Measurements from ENCODE around the gene FSHR. TPM values are rescaled to one million over a fixed set of nuclear protein-coding genes. Genes with fewer than 3 reads are reported as not detected.

The FSHR gene
- total RNA-seq, 4 donors from 2014 or later: not detected

DNA sequence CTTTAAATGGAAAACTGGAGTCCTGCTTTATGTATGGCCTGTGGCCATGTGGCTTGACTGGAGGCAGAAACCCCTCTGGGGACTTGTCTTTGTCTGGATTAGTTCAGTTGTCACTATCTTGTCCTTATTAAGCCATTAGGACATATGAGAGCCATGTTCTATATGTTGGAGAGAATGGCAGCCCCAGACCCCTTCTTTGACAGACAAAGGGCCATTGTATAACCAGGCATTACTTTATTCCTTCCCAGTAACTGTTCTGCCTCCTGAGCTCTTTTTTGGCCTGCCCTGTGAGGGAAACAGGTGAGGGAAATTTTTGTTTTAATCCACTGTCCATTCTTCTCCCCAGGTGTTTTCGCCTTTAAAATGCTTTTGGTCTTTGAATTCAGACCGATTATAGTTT lies 43.3 kb downstream of the FSHR start:
- WGBS, 2 donors: 83 to 91% methylated on average over 2 of the region's 2 CpGs
- no peak overlapping the region for H3K4me3 ChIP-seq (ENCODE audit: low read depth, poor library complexity, severe bottlenecking)
- no peak for DNase-seq (ENCODE audit: low spot score in 2 of 2)
- TF ChIP-seq CTCF (IDR thresholded peaks at IDR 0.05) (no peak), POLR2A (IDR thresholded peaks at IDR 0.05) (no peak)
- intact Hi-C loops (cut with DNase I; ENCODE audit: low total_unique reads): no loop called here

GRCh38 chr2:49110571-49110970 lies 43.7 kb downstream of the FSHR start:
- intact Hi-C loops (cut with DNase I; ENCODE audit: low total_unique reads): no loop called here
- DNase-seq (ENCODE audit: low spot score in 2 of 2): no peak
- TF ChIP-seq CTCF (IDR thresholded peaks at IDR 0.05) (no peak), POLR2A (IDR thresholded peaks at IDR 0.05) (no peak)
- WGBS, 2 donors: 70 to 94% methylated on average over 1 of the region's 1 CpG
- no peak overlapping the region for H3K4me3 ChIP-seq (ENCODE audit: low read depth, poor library complexity, severe bottlenecking)

GRCh38 chr2:49108851-49109250 lies 45.5 kb downstream of the FSHR start:
- 75 to 84% methylated on average over 3 of the region's 3 CpGs for WGBS, 2 donors
- intact Hi-C loops (cut with DNase I; ENCODE audit: low total_unique reads): no loop called here
- no peak overlapping the region for H3K4me3 ChIP-seq (ENCODE audit: low read depth, poor library complexity, severe bottlenecking)
- no peak for TF ChIP-seq CTCF (IDR thresholded peaks at IDR 0.05)
- TF ChIP-seq POLR2A (IDR thresholded peaks at IDR 0.05): no peak
- DNase-seq (ENCODE audit: low spot score in 2 of 2): no peak

DNA sequence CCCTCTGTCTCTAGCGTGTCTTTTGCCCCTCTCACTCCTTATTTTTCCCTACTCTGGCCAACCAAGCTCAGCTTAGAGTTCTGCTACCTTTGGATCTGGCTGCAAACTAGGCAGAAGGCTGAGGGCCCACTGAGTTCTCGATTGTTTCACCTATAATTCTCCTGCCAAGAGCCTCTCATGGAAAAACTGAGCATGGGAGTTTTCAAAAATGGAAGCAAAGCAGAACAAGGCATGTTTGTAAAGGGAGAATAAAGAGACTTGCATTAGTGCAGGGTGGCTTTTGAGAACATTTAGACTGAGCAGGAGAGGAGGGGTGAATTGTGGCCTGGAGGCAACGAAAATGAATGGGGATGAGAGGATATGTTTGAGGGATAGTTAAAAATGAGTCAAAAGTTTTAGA lies 45.9 kb downstream of the FSHR start:
- H3K4me3 ChIP-seq (ENCODE audit: low read depth, poor library complexity, severe bottlenecking): no peak overlapping the region
- intact Hi-C loops (cut with DNase I; ENCODE audit: low total_unique reads): no loop called here
- no peak for DNase-seq (ENCODE audit: low spot score in 2 of 2)
- no peak for TF ChIP-seq POLR2A (IDR thresholded peaks at IDR 0.05)
- no peak for TF ChIP-seq CTCF (IDR thresholded peaks at IDR 0.05)
- WGBS, 2 donors: 63 to 66% methylated on average over 3 of the region's 3 CpGs

GRCh38 chr2:49105506-49105905 lies 48.8 kb downstream of the FSHR start:
- WGBS, 2 donors: 60 to 73% methylated on average over 2 of the region's 2 CpGs
- intact Hi-C loops (cut with DNase I; ENCODE audit: low total_unique reads): no loop called here
- DNase-seq (ENCODE audit: low spot score in 2 of 2): no peak
- no peak overlapping the region for H3K4me3 ChIP-seq (ENCODE audit: low read depth, poor library complexity, severe bottlenecking)
- TF ChIP-seq POLR2A (IDR thresholded peaks at IDR 0.05) (no peak), CTCF (IDR thresholded peaks at IDR 0.05) (no peak)

DNA sequence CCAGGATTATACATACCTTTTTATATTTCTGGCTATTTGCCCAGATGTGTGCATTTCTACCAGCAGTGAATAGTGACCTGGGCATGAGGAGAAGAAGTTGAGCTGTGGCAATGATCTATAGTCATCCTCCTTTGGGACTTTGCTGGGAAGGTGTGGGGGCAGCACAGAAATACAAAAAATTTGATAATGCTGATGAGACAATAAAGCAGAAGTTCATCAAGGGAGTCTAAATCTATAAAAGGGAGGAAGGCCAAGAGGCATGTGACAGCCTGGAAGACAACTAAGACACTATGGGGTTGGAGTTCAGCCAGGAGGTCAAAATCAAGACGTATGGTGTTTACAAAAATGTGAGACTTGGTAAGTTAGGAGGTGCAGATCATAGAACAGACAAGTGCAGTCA lies 52.2 kb downstream of the FSHR start:
- intact Hi-C loops (cut with DNase I; ENCODE audit: low total_unique reads): no loop called here
- no peak for TF ChIP-seq POLR2A (IDR thresholded peaks at IDR 0.05)
- TF ChIP-seq CTCF (IDR thresholded peaks at IDR 0.05): no peak
- no peak overlapping the region for H3K4me3 ChIP-seq (ENCODE audit: low read depth, poor library complexity, severe bottlenecking)
- no peak for DNase-seq (ENCODE audit: low spot score in 2 of 2)
- WGBS, 2 donors: 45 to 57% methylated on average over 1 of the region's 1 CpG

Measured in lower leg skin (tissue), 4 donors.